Neural crest cell (in vitro differentiated cells): ENCODE data around the gene DBP. TPM values are rescaled to one million over a fixed set of nuclear protein-coding genes. Genes with fewer than 3 reads are reported as not detected.

Experiments
- DNase-seq: peaks from one replicate; pipeline ENCODE4 v3.0.0; 2021; ENCODE audit warnings: low read depth, mixed read lengths, low spot score
- H3K27ac Mint-ChIP-seq: one replicate; pipeline ENCODE4 v1.8.0; 2021; ENCODE audit warnings: mild to moderate bottlenecking, mixed read lengths; ENCODE audit not compliant: unreplicated experiment
- H3K27me3 Mint-ChIP-seq: 2 replicates; pipeline ENCODE4 v1.8.0; 2021; ENCODE audit warnings: low read depth, mild to moderate bottlenecking, mixed read lengths
- H3K36me3 Mint-ChIP-seq: 2 replicates; pipeline ENCODE4 v1.8.0; 2021; ENCODE audit warnings: low read depth, mild to moderate bottlenecking, mixed read lengths
- H3K4me1 Mint-ChIP-seq: 2 replicates; pipeline ENCODE4 v1.8.0; 2021; ENCODE audit warnings: mixed read lengths
- H3K4me3 Mint-ChIP-seq: one replicate; pipeline ENCODE4 v1.8.0; 2021; ENCODE audit warnings: mild to moderate bottlenecking, mixed read lengths
- H3K9me3 Mint-ChIP-seq: 2 replicates; pipeline ENCODE4 v1.8.0; 2021; ENCODE audit warnings: mixed read lengths
- CTCF ChIP-seq: fragments of 200-600 bp; sonication (generic); conservative IDR thresholded peaks from 2 replicates; pipeline ENCODE4 v1.5.0; 2021; ENCODE audit warnings: antibody characterized with exemption, mild to moderate bottlenecking
- total RNA-seq: library from RNA; stranded (reverse); gene quantifications from 2 replicates; pipeline ENCODE4 v1.2.1, GENCODE V29; 2021

The DBP gene
- total RNA-seq, 1 donor from 2014 or later: 5.2 TPM

DNA sequence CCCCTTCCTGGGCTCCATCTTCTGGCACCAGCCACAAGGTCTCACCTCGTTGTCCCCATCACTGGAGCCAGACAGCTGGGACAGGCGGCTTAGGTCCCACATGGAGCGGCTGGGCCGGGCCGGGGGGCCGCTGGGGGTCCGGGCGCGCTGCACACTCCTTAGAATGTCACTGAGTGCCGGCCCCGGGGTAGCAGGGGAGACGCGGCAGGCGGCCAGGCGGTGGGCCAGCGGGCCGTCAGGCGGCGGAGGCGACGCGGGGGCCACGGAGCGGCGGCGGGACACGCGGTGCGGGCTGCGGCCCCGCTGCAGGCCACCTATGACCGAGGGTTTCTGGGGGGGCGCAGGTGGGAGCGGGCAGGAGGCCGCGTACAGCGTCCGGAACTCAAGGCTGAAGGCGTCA, 33.7 kb downstream of the DBP start:
- DNase-seq: no peak
- no peak for TF ChIP-seq CTCF
- no peak overlapping the region for H3K27ac Mint-ChIP-seq

GRCh38 chr19:48603001-48603400, 34.2 kb downstream of the DBP start:
- H3K36me3 Mint-ChIP-seq: no peaks in the 10 kb centered on the region
- H3K4me1 Mint-ChIP-seq: no peaks in the 10 kb centered on the region
- no peaks in the 10 kb centered on the region for H3K9me3 Mint-ChIP-seq
- H3K27me3 Mint-ChIP-seq: no peaks in the 10 kb centered on the region
- peak overlapping the region; percentile 31 for H3K27ac Mint-ChIP-seq
- DNase-seq: no peak
- no peak for TF ChIP-seq CTCF
- no peak overlapping the region for H3K4me3 Mint-ChIP-seq

More for the DNA sequence above, 33.7 kb downstream of the DBP start:
- Mint-ChIP-seq H3K4me1 (no peaks in the 10 kb centered on the region), H3K9me3 (no peaks in the 10 kb centered on the region), H3K36me3 (no peaks in the 10 kb centered on the region), H3K4me3 (no peak overlapping the region), H3K27me3 (no peaks in the 10 kb centered on the region)

DNA sequence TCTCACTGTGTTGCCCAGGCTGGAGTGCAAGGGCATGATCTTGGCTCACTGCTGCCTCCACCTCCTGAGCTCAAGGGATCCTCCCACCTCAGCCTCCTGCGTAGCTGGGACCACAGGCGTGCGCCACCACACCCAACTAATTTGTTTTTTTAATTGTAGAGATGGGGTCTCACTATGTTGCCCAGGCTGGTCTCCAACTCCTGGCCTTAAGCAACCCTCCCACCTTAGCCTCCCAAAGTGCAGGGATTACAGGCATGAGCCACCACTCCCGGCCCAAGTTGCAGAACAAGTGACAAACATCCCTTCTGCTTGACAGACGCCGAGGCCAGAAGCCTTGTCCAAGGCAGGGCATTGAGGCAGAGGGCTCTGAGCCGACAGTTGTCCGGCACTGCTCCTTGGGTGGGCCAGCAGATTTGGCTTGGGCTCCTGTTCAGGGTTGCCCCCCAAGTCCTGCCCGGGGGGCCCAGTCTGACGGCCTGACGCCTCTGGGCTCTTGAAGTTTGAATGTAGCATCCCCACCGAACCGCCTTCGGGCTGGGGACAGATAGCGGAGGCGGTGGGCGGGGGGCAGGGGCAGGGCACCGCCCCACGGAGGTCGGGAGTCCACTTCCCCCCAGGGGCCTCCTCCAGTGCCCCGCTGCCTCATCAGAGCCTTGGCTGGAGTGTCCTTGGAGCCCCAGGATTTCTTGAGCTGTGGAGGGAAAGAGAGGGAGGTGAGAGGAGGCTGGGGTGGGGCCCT, 36.3 kb downstream of the DBP start:
- no peak for DNase-seq
- Mint-ChIP-seq H3K9me3 (no peaks in the 10 kb centered on the region), H3K36me3 (no peaks in the 10 kb centered on the region), H3K27me3 (no peaks in the 10 kb centered on the region), H3K4me3 (no peak overlapping the region), H3K27ac (no peak overlapping the region), H3K4me1 (no peaks in the 10 kb centered on the region)
- TF ChIP-seq CTCF: no peak

GRCh38 chr19:48598996-48599700, 38.0 kb downstream of the DBP start:
- Mint-ChIP-seq H3K9me3 (no peaks in the 10 kb centered on the region), H3K4me3 (no peak overlapping the region), H3K27ac (no peak overlapping the region), H3K4me1 (no peaks in the 10 kb centered on the region), H3K36me3 (no peaks in the 10 kb centered on the region), H3K27me3 (no peaks in the 10 kb centered on the region)
- no peak for DNase-seq
- no peak for TF ChIP-seq CTCF

GRCh38 chr19:48596679-48597465, 40.3 kb downstream of the DBP start:
- Mint-ChIP-seq H3K4me3 (no peak overlapping the region), H3K27me3 (no peaks in the 10 kb centered on the region), H3K4me1 (no peaks in the 10 kb centered on the region), H3K9me3 (no peaks in the 10 kb centered on the region), H3K27ac (no peak overlapping the region), H3K36me3 (no peaks in the 10 kb centered on the region)
- no peak for TF ChIP-seq CTCF
- no peak for DNase-seq
